HG03039 (cell line): ENCODE data around the gene CHST15.
"Not testable (repeated sequence)": the region's sequence is repeated elsewhere in the genome, so short reads cannot be mapped to it uniquely, and the experiment has no call there.

Experiments used
- ATAC-seq: cut with Tn5 transposase; IDR thresholded peaks from one replicate; pipeline ENCODE4 v1.9.1; 2021; ENCODE audit warnings: mild to moderate bottlenecking, moderate library complexity; ENCODE audit not compliant: unreplicated experiment

Gene CHST15

GRCh38 chr10:124099604-124100003, 6.2 kb upstream of the CHST15 start:
- ATAC-seq, result no peak

- ATAC-seq, result no peak
Measured at GRCh38 chr10:124098575-124098974, 5.2 kb upstream of the CHST15 start.

GRCh38 chr10:124097883-124098282, 4.5 kb upstream of the CHST15 start:
- no peak for ATAC-seq

GRCh38 chr10:124096494-124096893, 3.1 kb upstream of the CHST15 start:
- no peak for ATAC-seq

GRCh38 chr10:124095801-124096200, 2.4 kb upstream of the CHST15 start:
- not testable (repeated sequence) for ATAC-seq

- no peak for ATAC-seq
Measured at GRCh38 chr10:124095096-124095495, 1.7 kb upstream of the CHST15 start.

GRCh38 chr10:124094419-124094785, 1.0 kb upstream of the CHST15 start:
- no peak for ATAC-seq

- ATAC-seq, result not testable (repeated sequence)
Measured at GRCh38 chr10:124093774-124094418, 498 bp upstream of the CHST15 start.

GRCh38 chr10:124092250-124092859, 1.0 kb downstream of the CHST15 start:
- ATAC-seq, result no peak

GRCh38 chr10:124091646-124092249, 1.6 kb downstream of the CHST15 start:
- no peak for ATAC-seq

- ATAC-seq, result no peak
Measured at GRCh38 chr10:124090601-124091209, 2.7 kb downstream of the CHST15 start.

GRCh38 chr10:124089859-124090258, 3.5 kb downstream of the CHST15 start:
- no peak for ATAC-seq

GRCh38 chr10:124088915-124089314, 4.5 kb downstream of the CHST15 start:
- no peak for ATAC-seq

- no peak for ATAC-seq
Measured at GRCh38 chr10:124087672-124088634, 5.4 kb downstream of the CHST15 start.

- ATAC-seq, result no peak
Measured at GRCh38 chr10:124086787-124087671, 6.4 kb downstream of the CHST15 start.

GRCh38 chr10:124086097-124086710, 7.2 kb downstream of the CHST15 start:
- no peak for ATAC-seq

GRCh38 chr10:124085680-124086079, 7.7 kb downstream of the CHST15 start:
- no peak for ATAC-seq

- no peak for ATAC-seq
Measured at GRCh38 chr10:124084708-124085107, 8.7 kb downstream of the CHST15 start.

- ATAC-seq, result no peak
Measured at GRCh38 chr10:124083740-124084397, 9.5 kb downstream of the CHST15 start.
